Esophagus muscularis mucosa (tissue), 4 donors: ENCODE measurements around the gene GPBAR1.

ENCODE experiments used
- EP300 ChIP-seq: sonication (generic); formaldehyde crosslinking; IDR thresholded peaks from one replicate; pipeline ENCODE4 v1.6.1; 2017; ENCODE audit warnings: antibody characterized with exemption
- POLR2A ChIP-seq: fragments of 450-650 bp; IDR thresholded peaks from one replicate; pipeline ENCODE4 v1.6.1; 2017; ENCODE audit warnings: antibody characterized with exemption, moderate library complexity, mild to moderate bottlenecking, low read depth
- POLR2AphosphoS5 ChIP-seq, 2 donors: sonication (generic); formaldehyde crosslinking; IDR thresholded peaks; one replicate each; pipeline ENCODE4 v1.6.1; 2017; ENCODE audit warnings: antibody characterized with exemption in 2 of 2
- TF ChIP-seq, protein P1 (sequence below), 3 experiments: fragments of 200-600 bp in 2 of 3; fragments of 450-650 bp in 1 of 3; sonication (generic) in 2 of 3; IDR thresholded peaks; one replicate each; pipeline ENCODE4 v1.5.1; 2017 to 2019; ENCODE audit warnings: antibody characterized with exemption in 3 of 3, mild to moderate bottlenecking in 2 of 3, moderate library complexity in 1 of 3

DNA sequence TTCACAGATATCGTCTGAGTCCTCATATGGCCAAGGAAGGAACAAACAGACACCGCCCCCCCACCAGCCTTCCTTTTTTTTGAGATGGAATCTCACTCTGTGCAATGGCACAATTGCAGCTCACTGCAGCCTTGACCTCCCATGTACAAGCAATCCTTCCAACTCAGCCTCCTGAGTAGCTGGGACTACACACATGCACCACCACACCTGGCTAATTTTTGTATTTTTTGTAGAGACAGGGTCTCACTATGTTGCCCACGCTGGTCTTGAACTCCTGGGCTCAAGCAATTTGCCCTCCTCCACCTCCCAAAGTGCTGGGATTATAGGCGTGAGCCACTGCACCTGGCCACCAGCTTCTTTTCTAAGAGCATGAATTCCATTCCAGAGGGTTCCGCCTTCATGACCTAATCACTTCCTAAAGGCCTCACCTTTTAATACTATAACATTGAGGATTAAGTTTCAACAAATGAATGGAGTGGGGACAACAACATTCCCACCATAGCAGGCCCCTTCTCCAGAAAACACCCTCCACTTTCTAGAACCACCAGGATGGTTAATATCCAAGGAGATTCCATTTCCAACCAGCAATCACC, 33.7 kb downstream of the GPBAR1 start:
- TF ChIP-seq POLR2A (no peak), POLR2AphosphoS5 (IDR thresholded peaks at IDR 0.05) (no peak), EP300 (no peak)
- TF ChIP-seq, protein P1, sequence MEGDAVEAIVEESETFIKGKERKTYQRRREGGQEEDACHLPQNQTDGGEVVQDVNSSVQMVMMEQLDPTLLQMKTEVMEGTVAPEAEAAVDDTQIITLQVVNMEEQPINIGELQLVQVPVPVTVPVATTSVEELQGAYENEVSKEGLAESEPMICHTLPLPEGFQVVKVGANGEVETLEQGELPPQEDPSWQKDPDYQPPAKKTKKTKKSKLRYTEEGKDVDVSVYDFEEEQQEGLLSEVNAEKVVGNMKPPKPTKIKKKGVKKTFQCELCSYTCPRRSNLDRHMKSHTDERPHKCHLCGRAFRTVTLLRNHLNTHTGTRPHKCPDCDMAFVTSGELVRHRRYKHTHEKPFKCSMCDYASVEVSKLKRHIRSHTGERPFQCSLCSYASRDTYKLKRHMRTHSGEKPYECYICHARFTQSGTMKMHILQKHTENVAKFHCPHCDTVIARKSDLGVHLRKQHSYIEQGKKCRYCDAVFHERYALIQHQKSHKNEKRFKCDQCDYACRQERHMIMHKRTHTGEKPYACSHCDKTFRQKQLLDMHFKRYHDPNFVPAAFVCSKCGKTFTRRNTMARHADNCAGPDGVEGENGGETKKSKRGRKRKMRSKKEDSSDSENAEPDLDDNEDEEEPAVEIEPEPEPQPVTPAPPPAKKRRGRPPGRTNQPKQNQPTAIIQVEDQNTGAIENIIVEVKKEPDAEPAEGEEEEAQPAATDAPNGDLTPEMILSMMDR (IDR thresholded peaks at IDR 0.05), result no peak
